ENCODE results near the gene LCMT1.
"Not testable (repeated sequence)": the region's sequence is repeated elsewhere in the genome, so short reads cannot be mapped to it uniquely, and the experiment has no call there.

Gene LCMT1

GRCh38 chr16:25111403-25112166, at the start of gene LCMT1:
TSS of gene LCMT1 (plus strand) at chr16:25111742. CDS start at chr16:25111884, 142 bp downstream.
- DNase-seq (ENCODE audit: low spot score), result peak; percentile 98

DNA sequence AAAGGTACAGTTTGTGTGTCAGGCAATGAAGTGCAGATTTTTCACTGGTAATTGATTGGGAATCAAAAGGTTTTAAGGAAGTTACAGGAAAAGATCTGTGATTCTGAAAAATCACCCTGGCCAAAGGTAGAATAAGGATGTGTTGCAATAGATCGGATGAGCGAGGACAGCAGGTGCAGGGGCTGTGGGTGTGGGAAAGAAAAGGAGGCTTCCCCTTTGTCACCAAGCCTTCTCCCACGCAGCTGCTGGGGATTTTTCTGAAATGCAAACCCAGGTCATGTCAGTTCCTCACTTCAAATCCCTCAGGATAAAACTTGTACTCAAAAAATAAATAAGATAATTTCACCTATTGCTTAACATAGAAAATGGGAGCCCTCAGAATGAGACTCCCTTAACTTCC, 48.4 kb upstream of the LCMT1 start:
- no peak for DNase-seq (ENCODE audit: low spot score)

DNA sequence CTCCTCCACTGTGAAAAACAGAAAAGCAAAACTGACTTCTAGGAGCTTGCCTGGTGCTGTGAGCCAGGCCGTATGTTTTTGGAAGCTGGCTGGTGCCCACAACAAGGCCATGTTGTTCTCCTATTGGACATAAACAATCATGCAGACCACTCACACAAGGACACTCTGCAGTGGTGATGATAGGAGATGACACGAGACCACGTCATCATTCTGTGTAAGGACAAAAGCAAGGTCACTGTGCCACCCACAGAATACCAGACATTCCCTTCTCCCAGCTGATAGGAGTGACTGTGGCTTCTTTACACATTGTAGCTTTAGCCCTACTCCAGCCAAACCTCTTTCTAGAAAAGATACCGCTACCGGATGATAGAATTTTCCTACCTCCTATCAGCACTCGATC, 47.7 kb upstream of the LCMT1 start:
- no peak for DNase-seq (ENCODE audit: low spot score)

DNA sequence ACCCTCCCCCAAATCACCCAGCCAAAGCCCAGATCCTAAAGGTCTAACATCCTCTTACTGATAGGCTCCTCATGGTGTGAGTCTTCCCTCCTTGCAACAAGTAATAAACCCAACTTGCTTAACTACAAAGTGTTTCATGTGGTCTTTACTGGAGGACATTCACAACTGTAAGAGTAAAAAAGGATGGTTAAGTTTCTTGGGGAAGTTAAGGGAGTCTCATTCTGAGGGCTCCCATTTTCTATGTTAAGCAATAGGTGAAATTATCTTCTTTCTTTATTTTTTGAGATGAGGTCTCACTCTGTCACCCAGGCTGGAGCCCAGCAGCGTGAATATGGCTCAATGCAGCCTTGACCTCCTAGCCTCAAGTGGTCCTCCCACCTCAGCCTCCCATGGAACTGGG, 47.3 kb upstream of the LCMT1 start:
- not testable (repeated sequence) for DNase-seq (ENCODE audit: low spot score)

DNA sequence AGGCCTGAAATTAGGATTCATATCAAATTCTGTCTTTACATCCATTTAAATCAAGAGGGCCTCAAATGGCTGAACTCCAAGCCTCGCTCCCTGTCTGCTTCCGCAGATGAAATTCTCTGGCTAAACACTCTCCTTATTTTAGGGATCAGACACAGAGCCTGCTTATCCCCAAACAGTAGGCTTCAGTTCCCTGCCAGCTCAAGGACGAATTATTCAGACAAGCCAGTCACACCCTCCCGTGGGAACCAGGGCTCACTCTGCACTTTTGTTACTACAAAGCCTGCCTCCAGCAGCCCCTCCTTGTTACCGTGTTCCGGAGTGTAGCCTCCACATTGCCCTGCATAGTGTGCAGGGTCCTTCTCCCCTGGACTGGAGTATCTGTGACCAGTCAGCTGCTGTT, 46.6 kb upstream of the LCMT1 start:
- no peak for DNase-seq (ENCODE audit: low spot score)

GRCh38 chr16:25065899-25066298, 45.6 kb upstream of the LCMT1 start:
- no peak for DNase-seq (ENCODE audit: low spot score)

GRCh38 chr16:25066426-25066746, 45.2 kb upstream of the LCMT1 start:
- DNase-seq (ENCODE audit: low spot score), result no peak

DNA sequence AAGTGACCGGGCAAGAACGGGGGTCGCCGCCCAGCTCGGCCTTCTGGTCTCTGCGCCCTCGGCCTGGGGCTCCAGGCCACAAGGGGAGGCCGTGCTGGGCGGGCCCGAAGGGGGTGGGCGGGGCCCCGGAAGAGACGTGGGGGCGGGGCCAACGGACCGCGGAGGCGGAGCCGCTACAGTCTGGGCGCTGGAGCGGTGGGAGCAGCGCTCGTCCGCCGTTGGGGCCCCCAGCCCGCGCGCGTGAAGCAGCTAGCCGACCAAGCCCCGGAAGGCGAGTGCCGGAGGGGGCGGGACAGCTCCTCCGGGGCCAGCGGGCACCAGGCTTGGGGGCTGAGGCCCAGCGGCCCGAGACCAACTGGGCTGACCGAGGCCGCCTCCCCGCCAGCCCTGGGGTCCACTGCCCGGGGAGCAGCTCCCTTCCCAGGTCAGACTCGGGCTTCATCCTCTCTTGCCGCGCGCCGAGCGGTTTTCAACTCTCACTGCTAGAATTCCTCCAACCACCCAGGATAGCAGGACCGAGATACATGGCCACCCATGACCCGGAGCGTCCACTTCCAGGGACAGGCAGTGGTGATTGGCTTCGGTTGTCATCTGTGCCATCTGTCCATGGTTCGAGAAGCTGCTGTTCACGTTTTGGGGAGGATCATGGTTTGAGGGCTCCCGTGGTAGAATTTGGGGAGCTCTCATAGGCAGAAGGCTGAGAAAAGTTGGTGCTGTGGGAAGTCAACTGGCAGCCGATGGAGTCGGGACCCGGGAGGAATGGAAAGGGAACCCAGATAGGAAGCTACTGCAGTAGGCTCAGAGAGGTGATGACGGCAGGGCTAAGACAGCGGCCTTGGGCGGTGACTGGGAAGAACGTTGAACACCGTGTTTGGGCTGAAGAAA, 44.6 kb upstream of the LCMT1 start:
- DNase-seq (ENCODE audit: low spot score), result peak; percentile 71

GRCh38 chr16:25073854-25074253, 37.7 kb upstream of the LCMT1 start:
- no peak for DNase-seq (ENCODE audit: low spot score)

- no peak for DNase-seq (ENCODE audit: low spot score)
These were observed 33.1 kb upstream of the LCMT1 start for GRCh38 chr16:25078386-25078978.

DNA sequence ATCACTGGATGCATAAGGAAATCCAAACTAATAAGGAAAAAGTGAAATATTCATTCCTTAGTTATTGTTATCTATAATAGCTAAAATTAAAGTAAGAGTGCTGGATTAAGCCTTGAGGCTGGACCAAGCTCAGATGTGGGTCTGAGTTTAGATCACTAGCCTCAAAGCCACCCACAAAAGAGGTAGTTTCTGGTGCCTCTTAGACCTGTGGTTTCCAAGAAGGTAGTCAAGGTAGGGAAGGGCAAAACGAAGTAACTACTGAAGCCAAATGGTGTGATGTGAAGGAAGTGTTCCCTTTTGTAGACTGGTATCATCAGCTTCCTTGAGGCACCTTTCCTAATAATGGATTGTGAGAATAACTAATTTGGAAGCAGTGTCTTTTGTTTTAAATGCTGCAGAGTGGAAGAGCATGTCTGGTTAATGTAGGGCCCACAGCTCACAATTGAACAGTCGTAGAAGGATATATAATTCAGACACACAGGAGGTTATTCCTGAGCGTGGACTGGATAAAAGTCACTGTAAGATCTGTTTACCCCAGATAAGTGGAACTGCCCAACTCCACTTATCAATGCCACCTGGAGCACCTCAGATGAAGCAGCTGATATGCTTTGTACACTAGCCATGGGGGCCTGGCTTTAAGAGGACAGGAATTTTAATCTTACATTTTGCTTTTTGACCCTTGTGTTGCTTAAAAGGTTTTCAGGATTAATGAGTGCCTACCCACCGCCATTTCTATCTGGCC, 31.7 kb upstream of the LCMT1 start:
- no peak for DNase-seq (ENCODE audit: low spot score)

- no peak for DNase-seq (ENCODE audit: low spot score)
These were observed 31.0 kb upstream of the LCMT1 start for GRCh38 chr16:25080420-25081131.

DNA sequence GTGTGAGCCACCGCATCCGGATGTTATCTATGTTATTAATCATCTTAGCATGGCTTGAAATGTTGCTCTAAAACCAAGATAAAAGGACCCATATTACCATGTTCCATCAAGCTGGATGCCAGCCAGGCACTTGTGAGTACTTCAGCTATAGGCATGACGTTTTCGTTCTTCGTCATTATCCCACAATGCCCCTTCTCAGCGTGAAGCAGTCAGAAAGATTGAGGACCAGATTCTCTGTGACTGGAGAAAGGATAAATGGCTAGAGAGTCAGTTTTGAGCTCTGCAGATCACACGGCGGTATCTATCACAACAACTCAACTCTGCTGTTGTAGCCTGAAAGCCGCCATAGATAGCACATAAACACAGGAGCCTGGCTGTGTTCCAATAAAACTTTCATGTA, 29.8 kb upstream of the LCMT1 start:
- no peak for DNase-seq (ENCODE audit: low spot score)

DNA sequence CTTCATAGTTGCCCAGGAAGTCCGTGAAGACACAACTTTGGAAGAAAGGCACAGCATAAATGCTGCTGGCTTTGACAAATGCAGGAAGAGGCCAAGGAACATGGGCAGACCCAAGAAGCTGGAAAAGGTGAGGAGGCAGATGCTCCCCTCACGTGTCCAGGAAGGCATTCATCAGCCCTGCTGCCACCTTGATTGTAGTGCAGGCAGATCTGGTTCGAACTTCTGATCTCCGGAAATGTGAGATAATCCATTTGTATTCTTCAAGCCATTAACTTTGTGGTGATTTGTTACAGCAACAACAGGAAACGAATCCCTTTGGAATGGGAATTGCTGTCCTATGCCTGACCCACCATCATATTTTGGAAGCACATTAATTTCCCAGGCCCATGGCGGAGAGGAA, 28.5 kb upstream of the LCMT1 start:
- no peak for DNase-seq (ENCODE audit: low spot score)

- DNase-seq (ENCODE audit: low spot score), result no peak
These were observed 27.8 kb upstream of the LCMT1 start for GRCh38 chr16:25083701-25084100.

- no peak for DNase-seq (ENCODE audit: low spot score)
These were observed 26.7 kb upstream of the LCMT1 start for GRCh38 chr16:25084797-25085196.

GRCh38 chr16:25087761-25088160, 23.8 kb upstream of the LCMT1 start:
- DNase-seq (ENCODE audit: low spot score), result no peak

GRCh38 chr16:25089351-25089750, 22.2 kb upstream of the LCMT1 start:
- no peak for DNase-seq (ENCODE audit: low spot score)

GRCh38 chr16:25092441-25092840, 19.1 kb upstream of the LCMT1 start:
- DNase-seq (ENCODE audit: low spot score), result no peak

DNA sequence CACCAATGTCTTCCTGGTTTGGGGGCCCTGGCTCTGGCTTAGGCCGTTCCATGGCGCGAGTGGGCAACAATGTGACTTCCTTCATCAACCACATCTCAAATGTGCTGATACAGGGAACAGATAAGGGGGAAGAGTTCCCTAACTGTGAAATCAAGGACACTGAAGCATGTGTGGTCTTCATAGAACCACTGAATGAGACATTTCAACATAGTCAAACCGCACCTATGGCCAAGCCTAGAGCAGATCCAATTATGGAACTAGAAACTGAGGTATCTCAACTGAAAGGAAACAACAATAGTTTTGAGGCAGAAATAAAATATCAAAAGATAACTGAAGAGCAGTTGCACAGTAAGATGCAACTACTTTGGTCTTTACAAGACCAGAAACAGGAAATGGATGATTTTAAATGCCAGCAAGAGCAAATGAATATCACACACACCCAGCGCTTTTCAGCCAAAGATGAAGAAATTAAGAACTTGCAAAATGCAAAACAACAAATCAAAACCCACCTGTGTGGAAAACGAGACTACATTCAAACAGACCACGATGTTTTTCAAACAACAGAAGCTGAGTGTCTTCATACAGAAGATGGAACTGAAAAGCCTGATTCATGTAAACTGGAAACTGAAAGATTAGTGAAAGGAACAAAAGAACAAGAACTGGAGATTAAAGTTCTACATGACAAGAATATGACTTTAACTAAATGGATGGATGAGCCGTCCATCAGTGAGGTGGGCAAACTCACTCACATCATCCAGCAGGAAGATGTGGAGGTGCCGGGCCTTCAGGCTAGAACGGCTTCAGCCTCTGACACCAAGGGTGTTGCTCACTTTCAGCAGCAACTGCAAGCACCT, 18.1 kb upstream of the LCMT1 start:
- peak; percentile 41 for DNase-seq (ENCODE audit: low spot score)

GRCh38 chr16:25094596-25094995, 16.9 kb upstream of the LCMT1 start:
- DNase-seq (ENCODE audit: low spot score), result no peak
